Placental pericyte (primary cell): ENCODE data around the gene ABCB11. TPM values are rescaled to one million over a fixed set of nuclear protein-coding genes. Genes with fewer than 3 reads are reported as not detected.

Experiments
- total RNA-seq: library from RNA; depleted of rRNA; stranded (reverse); fragments of >200 nt; gene quantifications from 2 replicates; pipeline ENCODE4 v1.2.3, GENCODE V29; 2012

ABCB11 gene
- total RNA-seq: not detected in 2 replicates

GRCh38 chr2:169031202-169031601 lies at the start of gene ABCB11:
TSS of gene ABCB11 (minus strand) at chr2:169031324. CDS start at chr2:169018125, 13,199 bp downstream.

DNA sequence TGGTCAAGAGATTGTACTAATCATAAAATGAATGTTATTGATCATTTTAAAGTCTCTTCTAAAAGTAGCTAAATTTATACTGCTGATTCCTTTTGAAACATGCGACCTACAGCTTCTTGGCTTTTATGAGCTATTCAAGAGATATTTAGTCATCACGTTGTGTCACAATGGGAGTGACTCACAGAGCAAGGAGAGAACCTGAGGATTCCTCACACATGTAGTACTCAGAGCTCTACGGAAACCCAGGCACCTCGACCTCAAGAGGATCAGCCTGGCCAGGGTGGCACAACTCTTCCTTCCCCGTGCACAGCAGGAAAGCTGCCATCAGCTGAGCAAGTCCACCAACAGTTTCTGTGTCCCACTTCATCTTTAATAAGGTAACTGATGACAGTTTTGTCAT lies 38.2 kb upstream of the ABCB11 start, which contains the start of gene DHRS9:
Gene DHRS9 (plus strand): TSS at position 223 of the 400 bp plus-strand sequence. CDS start 12,019 bp downstream, outside the sequence.

GRCh38 chr2:168901003-168901402 lies 130.1 kb downstream of the ABCB11 start, which contains the start of gene G6PC2:
TSS of gene G6PC2 (plus strand) at chr2:168901291. CDS start at chr2:168901332, 41 bp downstream.

DNA sequence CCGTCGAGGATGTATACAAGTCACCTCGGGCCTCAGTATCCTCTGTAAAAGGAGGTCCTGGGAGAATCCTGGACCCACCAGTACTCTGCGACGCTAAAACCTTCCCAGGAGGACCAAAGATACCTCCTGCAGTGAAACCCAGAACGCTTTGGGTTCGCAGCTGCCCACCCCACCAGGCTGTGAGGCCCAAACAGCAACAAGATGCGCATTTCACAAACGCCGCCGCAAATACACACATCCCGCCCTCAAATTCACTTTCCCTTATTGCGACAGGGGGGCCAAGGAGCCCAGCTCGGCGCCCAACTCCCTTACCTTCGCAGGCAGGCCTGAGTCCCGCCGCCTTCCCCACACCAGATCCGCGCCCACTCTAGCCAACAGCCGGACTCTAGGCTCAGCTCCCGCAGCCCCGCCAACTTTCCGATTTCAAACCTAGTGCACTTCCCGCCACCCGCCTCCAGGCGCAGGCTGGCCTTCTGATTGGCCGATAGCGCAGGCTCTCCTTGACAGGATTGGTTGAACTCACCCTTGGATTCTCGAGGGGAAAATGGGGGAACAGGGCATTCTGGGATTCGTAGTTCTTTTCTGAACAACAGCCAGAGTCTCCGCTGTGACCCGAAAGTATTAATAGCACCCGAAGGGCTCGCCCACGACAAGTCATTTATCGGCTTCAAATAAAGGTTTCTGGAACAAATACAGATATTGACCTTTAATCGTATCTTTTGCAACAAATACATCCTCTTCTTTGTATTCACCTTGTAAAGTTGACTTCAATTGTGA lies 140.9 kb downstream of the ABCB11 start, which contains the start of gene SPC25:
Gene SPC25 (minus strand): TSS at position 425 of the 777 bp plus-strand sequence. CDS start 911 bp downstream, outside the sequence.

Other genes starting within 250 kb of the ABCB11 start
- gene NOSTRIN, start 228.7 kb downstream of the ABCB11 start, total RNA-seq: under 0.01 and 1.0 TPM in 2 replicates
- gene SPC25, start 140.9 kb downstream of the ABCB11 start, total RNA-seq: 0.44 and 7.6 TPM in 2 replicates
- gene G6PC2, start 130.0 kb downstream of the ABCB11 start, total RNA-seq: not detected in 2 replicates
- not detected in 2 replicates for gene DHRS9, start 38.2 kb upstream of the ABCB11 start, total RNA-seq